ENCODE data around the gene MGAT1.
"Not testable (repeated sequence)": the region's sequence is repeated elsewhere in the genome, so short reads cannot be mapped to it uniquely, and the experiment has no call there.

The MGAT1 gene

GRCh38 chr5:180744253-180744652 is 58.4 kb downstream of the MGAT1 start:
- H3K36me3 Mint-ChIP-seq (ENCODE audit: low read depth) = no peaks in the 10 kb centered on the region
- peaks cover 32% of the 10 kb centered on the region for H3K27me3 Mint-ChIP-seq (ENCODE audit: low read depth, poor library complexity)
- peaks cover 6% of the 10 kb centered on the region for H3K4me1 Mint-ChIP-seq
- H3K27ac Mint-ChIP-seq = no peak overlapping the region
- no peak overlapping the region for H3K4me3 Mint-ChIP-seq
- TF ChIP-seq CTCF (IDR thresholded peaks at IDR 0.05) = no peak
- no peak for DNase-seq
- no peaks in the 10 kb centered on the region for H3K9me3 Mint-ChIP-seq

DNA sequence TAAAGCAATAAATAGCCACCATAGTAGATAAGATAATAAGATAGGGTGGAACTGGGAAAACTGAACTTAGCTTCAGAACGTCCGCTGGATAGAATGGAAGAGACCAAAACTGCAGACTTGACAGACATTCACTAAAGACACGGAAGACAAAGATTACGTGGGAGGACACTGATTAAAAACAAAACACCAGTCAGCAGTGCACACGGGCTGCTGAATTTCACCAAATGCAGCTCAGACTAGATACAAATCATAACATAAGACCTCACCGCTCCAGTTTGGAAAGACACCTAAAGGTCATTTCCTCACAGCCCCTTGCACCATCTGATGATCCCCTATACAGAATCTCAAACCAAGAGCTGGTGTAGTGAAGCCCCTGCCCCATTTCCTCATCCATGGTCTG is 59.9 kb downstream of the MGAT1 start:
- no peaks in the 10 kb centered on the region for H3K36me3 Mint-ChIP-seq (ENCODE audit: low read depth)
- H3K27ac Mint-ChIP-seq = no peak overlapping the region
- no peak for DNase-seq
- no peaks in the 10 kb centered on the region for H3K9me3 Mint-ChIP-seq
- no peak overlapping the region for H3K4me3 Mint-ChIP-seq
- H3K4me1 Mint-ChIP-seq = no peaks in the 10 kb centered on the region
- TF ChIP-seq CTCF (IDR thresholded peaks at IDR 0.05) = no peak
- H3K27me3 Mint-ChIP-seq (ENCODE audit: low read depth, poor library complexity) = peaks cover 40% of the 10 kb centered on the region

DNA sequence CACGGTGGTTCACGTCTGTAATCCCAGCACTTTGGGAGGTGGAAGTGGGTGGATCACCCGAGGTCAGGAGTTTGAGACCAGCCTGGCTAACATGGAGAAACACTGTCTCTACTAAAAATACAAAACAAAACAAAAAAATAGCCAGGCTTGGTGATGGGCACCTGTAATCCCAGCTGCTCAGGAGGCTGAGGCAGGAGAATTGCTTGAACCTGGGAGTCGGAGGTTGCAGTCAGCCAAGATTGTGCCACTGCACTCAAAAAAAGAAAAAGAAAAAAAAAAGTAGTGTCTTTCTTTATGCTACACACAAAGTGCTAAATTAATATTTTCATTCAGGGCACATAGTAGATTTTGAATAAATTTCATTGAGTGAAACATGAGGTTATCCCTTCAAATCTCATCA is 61.7 kb downstream of the MGAT1 start:
- not testable (repeated sequence) for H3K9me3 Mint-ChIP-seq; H3K27ac Mint-ChIP-seq; DNase-seq; H3K4me3 Mint-ChIP-seq; H3K36me3 Mint-ChIP-seq (ENCODE audit: low read depth); H3K4me1 Mint-ChIP-seq
- H3K27me3 Mint-ChIP-seq (ENCODE audit: low read depth, poor library complexity) = peaks cover 42% of the 10 kb centered on the region

- H3K27ac Mint-ChIP-seq = no peak within 1 kb of the TSS
- peaks cover 8% of the 10 kb centered on the region for H3K4me1 Mint-ChIP-seq
- no peaks in the 10 kb centered on the region for H3K36me3 Mint-ChIP-seq (ENCODE audit: low read depth)
- H3K27me3 Mint-ChIP-seq (ENCODE audit: low read depth, poor library complexity) = peaks cover 46% of the 10 kb centered on the region
- DNase-seq = no peak
- no peaks in the 10 kb centered on the region for H3K9me3 Mint-ChIP-seq
- no peak within 1 kb of the TSS for H3K4me3 Mint-ChIP-seq
- TF ChIP-seq CTCF (IDR thresholded peaks at IDR 0.05) = no peak
These were observed 62.6 kb downstream of the MGAT1 start, which contains the start of gene OR2Y1 for GRCh38 chr5:180739958-180740357. Gene OR2Y1 (minus strand): TSS chr5:180740058. CDS start chr5:180740058, 0 bp downstream.

GRCh38 chr5:180739271-180739670 is 63.3 kb downstream of the MGAT1 start:
- no peak for TF ChIP-seq CTCF (IDR thresholded peaks at IDR 0.05)
- Mint-ChIP-seq H3K4me1 (peaks cover 8% of the 10 kb centered on the region), H3K9me3 (no peaks in the 10 kb centered on the region), H3K4me3 (no peak overlapping the region), H3K36me3 (ENCODE audit: low read depth) (no peaks in the 10 kb centered on the region), H3K27ac (no peak overlapping the region), H3K27me3 (ENCODE audit: low read depth, poor library complexity) (peaks cover 51% of the 10 kb centered on the region)
- no peak for DNase-seq

GRCh38 chr5:180736536-180736935 is 66.1 kb downstream of the MGAT1 start:
- TF ChIP-seq CTCF (IDR thresholded peaks at IDR 0.05) = no peak
- H3K27ac Mint-ChIP-seq = no peak overlapping the region
- no peaks in the 10 kb centered on the region for H3K36me3 Mint-ChIP-seq (ENCODE audit: low read depth)
- H3K4me1 Mint-ChIP-seq = peaks cover 8% of the 10 kb centered on the region
- no peak overlapping the region for H3K4me3 Mint-ChIP-seq
- H3K27me3 Mint-ChIP-seq (ENCODE audit: low read depth, poor library complexity) = peaks cover 74% of the 10 kb centered on the region
- DNase-seq = no peak
- H3K9me3 Mint-ChIP-seq = no peaks in the 10 kb centered on the region

Data from nephron progenitor cell (in vitro differentiated cells).